Measurements from ENCODE around the gene GRB2. TPM values are rescaled to one million over a fixed set of nuclear protein-coding genes. Genes with fewer than 3 reads are reported as not detected.
A peak's percentile ranks its signal among the peaks of the same experiment; 100 is the strongest.

The GRB2 gene
- total and polyA plus RNA-seq, 12 donors: 23.5 to 85.5 (median 52.0) TPM

DNA sequence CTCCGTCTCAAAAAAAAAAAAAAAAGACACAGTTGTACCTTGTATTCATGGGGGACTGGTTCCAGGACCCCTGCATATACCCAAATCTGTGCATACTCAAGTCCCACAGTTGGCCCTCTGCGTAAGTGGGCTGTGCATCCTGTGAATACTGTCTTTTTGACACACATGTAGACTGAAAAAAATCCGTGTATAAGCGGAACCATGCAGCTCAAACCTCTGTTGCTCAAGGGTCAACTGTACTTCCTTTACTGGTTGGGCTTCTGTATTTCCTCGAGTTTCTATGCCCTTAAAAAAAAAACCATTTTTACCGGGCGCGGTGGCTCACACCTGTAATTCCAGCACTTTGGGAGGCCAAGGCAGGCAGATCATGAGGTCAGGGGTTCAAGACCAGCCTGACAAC, 52.3 kb downstream of the GRB2 start:
- ATAC-seq: no peak
- 87 to 88% methylated on average over 7 to 8 of the region's 8 CpGs for WGBS, 2 donors
- Histone ChIP-seq H3K27me3 (no peaks in the 10 kb centered on the region), H3K4me3 (no peak overlapping the region), H3K9me3 (no peaks in the 10 kb centered on the region), H3K36me3 (no peaks in the 10 kb centered on the region), H3K27ac (no peak overlapping the region), H3K4me1 (peaks cover 0 to 88% (median 11%) of the 10 kb centered on the region in 9 donors)
- TF ChIP-seq, protein P1, sequence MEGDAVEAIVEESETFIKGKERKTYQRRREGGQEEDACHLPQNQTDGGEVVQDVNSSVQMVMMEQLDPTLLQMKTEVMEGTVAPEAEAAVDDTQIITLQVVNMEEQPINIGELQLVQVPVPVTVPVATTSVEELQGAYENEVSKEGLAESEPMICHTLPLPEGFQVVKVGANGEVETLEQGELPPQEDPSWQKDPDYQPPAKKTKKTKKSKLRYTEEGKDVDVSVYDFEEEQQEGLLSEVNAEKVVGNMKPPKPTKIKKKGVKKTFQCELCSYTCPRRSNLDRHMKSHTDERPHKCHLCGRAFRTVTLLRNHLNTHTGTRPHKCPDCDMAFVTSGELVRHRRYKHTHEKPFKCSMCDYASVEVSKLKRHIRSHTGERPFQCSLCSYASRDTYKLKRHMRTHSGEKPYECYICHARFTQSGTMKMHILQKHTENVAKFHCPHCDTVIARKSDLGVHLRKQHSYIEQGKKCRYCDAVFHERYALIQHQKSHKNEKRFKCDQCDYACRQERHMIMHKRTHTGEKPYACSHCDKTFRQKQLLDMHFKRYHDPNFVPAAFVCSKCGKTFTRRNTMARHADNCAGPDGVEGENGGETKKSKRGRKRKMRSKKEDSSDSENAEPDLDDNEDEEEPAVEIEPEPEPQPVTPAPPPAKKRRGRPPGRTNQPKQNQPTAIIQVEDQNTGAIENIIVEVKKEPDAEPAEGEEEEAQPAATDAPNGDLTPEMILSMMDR (IDR thresholded peaks at IDR 0.05): no peak
- intact Hi-C loops (cut with DNase I): no loop called here
- DNase-seq: no peak

DNA sequence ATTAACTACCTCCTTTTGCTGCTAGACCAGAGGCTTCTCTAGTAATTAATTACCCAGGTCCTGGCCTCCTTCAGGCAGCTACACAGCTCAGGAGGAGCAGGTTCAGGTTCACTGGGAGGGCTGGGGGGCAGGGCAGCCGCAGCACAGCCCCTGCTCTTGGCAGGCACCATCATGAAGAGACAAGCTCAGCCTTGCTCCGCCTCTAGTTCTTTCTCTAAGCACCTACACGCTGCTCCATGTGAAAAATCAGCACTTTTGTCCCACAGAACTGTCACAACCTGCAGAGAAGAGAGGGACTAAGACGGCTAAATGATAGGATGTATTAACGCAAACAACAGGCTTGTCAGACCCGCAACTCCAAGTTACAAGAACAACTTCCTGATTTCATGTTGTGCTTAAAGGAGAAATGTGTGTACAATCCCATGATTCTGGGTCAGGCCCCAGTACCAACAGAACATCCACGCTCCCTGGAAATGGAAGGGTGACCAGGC, 53.4 kb downstream of the GRB2 start:
- peaks cover 0 to 96% (median 16%) of the 10 kb centered on the region in 9 donors for H3K4me1 ChIP-seq
- H3K4me3 ChIP-seq: no peak overlapping the region
- TF ChIP-seq, protein P1 (IDR thresholded peaks at IDR 0.05): no peak
- ATAC-seq (peak in 1 of 8 donors; percentile 46), DNase-seq (no peak)
- intact Hi-C loops (cut with DNase I): no loop called here
- H3K36me3 ChIP-seq: no peaks in the 10 kb centered on the region
- 62 to 68% methylated on average over 7 of the region's 7 CpGs for WGBS, 2 donors
- no peaks in the 10 kb centered on the region for H3K27me3 ChIP-seq
- peak overlapping the region in 1 of 10 donors; percentile 38 for H3K27ac ChIP-seq
- no peaks in the 10 kb centered on the region for H3K9me3 ChIP-seq

GRCh38 chr17:75350706-75351105, 54.8 kb downstream of the GRB2 start:
- intact Hi-C loops (cut with DNase I): no loop called here
- 93 to 95% methylated on average over 9 of the region's 9 CpGs for WGBS, 2 donors
- no peaks in the 10 kb centered on the region for H3K27me3 ChIP-seq
- no peak for DNase-seq
- H3K9me3 ChIP-seq: no peaks in the 10 kb centered on the region
- peaks cover 0 to 96% (median 23%) of the 10 kb centered on the region in 9 donors for H3K4me1 ChIP-seq
- H3K36me3 ChIP-seq: no peaks in the 10 kb centered on the region
- TF ChIP-seq, protein P1 (IDR thresholded peaks at IDR 0.05): no peak
- H3K4me3 ChIP-seq: no peak overlapping the region
- no peak for ATAC-seq
- H3K27ac ChIP-seq: no peak overlapping the region

GRCh38 chr17:75350029-75350428, 55.4 kb downstream of the GRB2 start:
- H3K27ac ChIP-seq: no peak overlapping the region
- TF ChIP-seq, protein P1 (IDR thresholded peaks at IDR 0.05): no peak
- no peaks in the 10 kb centered on the region for H3K36me3 ChIP-seq
- no peak for DNase-seq
- no peaks in the 10 kb centered on the region for H3K9me3 ChIP-seq
- H3K27me3 ChIP-seq: no peaks in the 10 kb centered on the region
- ATAC-seq: no peak
- H3K4me1 ChIP-seq: peaks cover 0 to 97% (median 30%) of the 10 kb centered on the region in 9 donors
- intact Hi-C loops (cut with DNase I): no loop called here
- H3K4me3 ChIP-seq: no peak overlapping the region
